Measurements from ENCODE around the gene ZMYND8. TPM values are rescaled to one million over a fixed set of nuclear protein-coding genes. Genes with fewer than 3 reads are reported as not detected.

ZMYND8 gene
- total and polyA plus RNA-seq, 11 donors, result 11.3 to 46.4 (median 28.7) TPM

DNA sequence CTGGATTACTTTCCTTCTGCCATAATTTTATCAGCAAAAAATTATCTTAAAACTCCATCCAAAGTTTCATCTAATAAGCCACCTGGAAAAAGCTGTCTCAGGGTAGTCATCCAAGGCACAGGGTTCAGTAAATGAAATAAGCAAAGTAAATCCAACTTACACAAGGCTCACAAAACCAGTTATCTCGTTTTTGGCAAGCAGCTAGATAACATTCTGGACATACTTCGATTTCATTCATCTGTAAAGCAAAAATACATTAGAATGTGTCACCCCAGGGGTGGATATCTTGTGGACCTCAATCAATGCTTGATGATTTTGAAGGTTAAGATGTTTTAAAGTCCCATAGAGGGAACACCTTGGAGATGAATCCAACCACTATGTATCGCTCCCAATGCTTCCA lies 73.1 kb downstream of the ZMYND8 start:
- 55 to 64% (median 59%) methylated on average over 3 of the region's 3 CpGs for WGBS, 4 donors
- TF ChIP-seq POLR2A (IDR thresholded peaks at IDR 0.05), result no peak
- TF ChIP-seq, protein P1, sequence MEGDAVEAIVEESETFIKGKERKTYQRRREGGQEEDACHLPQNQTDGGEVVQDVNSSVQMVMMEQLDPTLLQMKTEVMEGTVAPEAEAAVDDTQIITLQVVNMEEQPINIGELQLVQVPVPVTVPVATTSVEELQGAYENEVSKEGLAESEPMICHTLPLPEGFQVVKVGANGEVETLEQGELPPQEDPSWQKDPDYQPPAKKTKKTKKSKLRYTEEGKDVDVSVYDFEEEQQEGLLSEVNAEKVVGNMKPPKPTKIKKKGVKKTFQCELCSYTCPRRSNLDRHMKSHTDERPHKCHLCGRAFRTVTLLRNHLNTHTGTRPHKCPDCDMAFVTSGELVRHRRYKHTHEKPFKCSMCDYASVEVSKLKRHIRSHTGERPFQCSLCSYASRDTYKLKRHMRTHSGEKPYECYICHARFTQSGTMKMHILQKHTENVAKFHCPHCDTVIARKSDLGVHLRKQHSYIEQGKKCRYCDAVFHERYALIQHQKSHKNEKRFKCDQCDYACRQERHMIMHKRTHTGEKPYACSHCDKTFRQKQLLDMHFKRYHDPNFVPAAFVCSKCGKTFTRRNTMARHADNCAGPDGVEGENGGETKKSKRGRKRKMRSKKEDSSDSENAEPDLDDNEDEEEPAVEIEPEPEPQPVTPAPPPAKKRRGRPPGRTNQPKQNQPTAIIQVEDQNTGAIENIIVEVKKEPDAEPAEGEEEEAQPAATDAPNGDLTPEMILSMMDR (IDR thresholded peaks at IDR 0.05), result no peak
- H3K36me3 ChIP-seq, result peaks cover 0 to 97% (median 83%) of the 10 kb centered on the region in 9 donors
- H3K27ac ChIP-seq, result no peak overlapping the region
- H3K27me3 ChIP-seq, result no peaks in the 10 kb centered on the region
- intact Hi-C loops (cut with DNase I), result no loop called here
- no peaks in the 10 kb centered on the region for H3K9me3 ChIP-seq
- ATAC-seq, result no peak
- peaks cover 0 to 7% (median 0%) of the 10 kb centered on the region in 12 donors for H3K4me1 ChIP-seq
- no peak overlapping the region for H3K4me3 ChIP-seq
- DNase-seq, result no peak

DNA sequence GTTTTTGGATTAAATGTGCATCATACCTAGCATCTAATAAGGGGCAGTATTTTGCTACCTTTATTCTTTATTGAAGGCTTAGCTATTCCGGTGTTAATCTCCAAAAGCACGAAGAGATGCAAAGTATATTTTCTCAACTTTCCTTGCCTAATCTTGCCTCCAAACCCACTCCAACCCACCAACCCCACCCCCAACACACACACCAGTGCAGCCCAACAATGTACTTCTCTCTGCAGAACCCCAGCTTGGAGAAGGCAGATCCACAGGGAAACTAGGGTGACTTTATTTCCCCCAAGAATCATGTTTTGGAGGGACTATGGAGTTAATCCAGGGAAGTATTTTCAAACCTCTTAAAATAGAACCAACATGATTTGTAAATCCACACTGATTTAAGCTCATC lies 73.6 kb downstream of the ZMYND8 start:
- TF ChIP-seq, protein P1 (IDR thresholded peaks at IDR 0.05), result no peak
- no peak for TF ChIP-seq POLR2A (IDR thresholded peaks at IDR 0.05)
- DNase-seq (no peak), ATAC-seq (no peak)
- Histone ChIP-seq H3K4me1 (peaks cover 0 to 7% (median 0%) of the 10 kb centered on the region in 12 donors), H3K27ac (no peak overlapping the region), H3K4me3 (no peak overlapping the region), H3K9me3 (no peaks in the 10 kb centered on the region), H3K27me3 (no peaks in the 10 kb centered on the region), H3K36me3 (peaks cover 0 to 97% (median 81%) of the 10 kb centered on the region in 9 donors)
- WGBS, 4 donors, result 92 to 96% (median 95%) methylated on average over 2 of the region's 2 CpGs
- intact Hi-C loops (cut with DNase I), result no loop called here

DNA sequence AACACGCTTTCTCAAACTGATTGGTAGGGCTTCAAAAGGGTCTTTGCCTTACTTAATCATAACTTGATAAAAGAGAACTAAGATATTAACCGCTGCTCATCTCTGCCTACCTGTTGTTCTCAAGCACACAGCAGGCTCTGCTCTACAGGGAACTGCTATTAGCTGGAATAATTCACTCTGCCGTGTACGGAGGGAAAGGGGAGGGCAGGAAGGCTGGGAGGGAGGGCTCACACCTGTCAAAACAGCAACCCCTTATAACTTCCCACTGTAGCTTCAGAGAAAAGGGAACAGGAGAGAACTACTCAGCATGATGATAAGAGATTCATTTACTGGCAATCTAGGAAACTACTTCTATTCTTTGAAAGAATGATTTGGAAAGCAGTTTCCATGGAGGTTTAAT lies 75.1 kb downstream of the ZMYND8 start:
- no peak overlapping the region for H3K4me3 ChIP-seq
- intact Hi-C loops (cut with DNase I), result no loop called here
- peaks cover 0 to 87% (median 68%) of the 10 kb centered on the region in 9 donors for H3K36me3 ChIP-seq
- WGBS, 4 donors, result 58 to 73% (median 65%) methylated on average over 4 of the region's 4 CpGs
- H3K9me3 ChIP-seq, result no peaks in the 10 kb centered on the region
- peaks cover 0 to 16% (median 10%) of the 10 kb centered on the region in 12 donors for H3K4me1 ChIP-seq
- no peak for ATAC-seq
- no peak overlapping the region for H3K27ac ChIP-seq
- DNase-seq, result no peak
- H3K27me3 ChIP-seq, result no peaks in the 10 kb centered on the region
- TF ChIP-seq POLR2A (IDR thresholded peaks at IDR 0.05), result no peak
- TF ChIP-seq, protein P1 (IDR thresholded peaks at IDR 0.05), result no peak

DNA sequence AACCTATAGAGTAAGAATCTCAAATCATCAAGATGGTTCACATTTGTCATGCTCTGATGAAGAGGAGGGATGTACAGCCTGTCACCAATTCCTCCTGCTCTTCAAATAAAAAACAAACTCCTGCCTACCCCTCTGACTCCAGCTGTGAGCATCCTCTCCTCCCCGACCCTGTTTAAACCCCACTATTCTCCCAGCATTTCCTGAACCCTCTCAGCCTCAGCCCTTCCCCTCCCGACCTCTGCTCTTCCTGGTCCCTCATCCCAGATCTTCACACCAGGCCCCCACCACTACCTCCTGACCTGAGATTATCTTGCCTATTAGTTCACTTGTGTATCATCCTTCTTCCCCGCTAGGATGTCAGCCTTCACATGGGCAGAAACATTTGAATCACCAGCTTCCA lies 75.8 kb downstream of the ZMYND8 start:
- H3K36me3 ChIP-seq, result peaks cover 0 to 87% (median 68%) of the 10 kb centered on the region in 9 donors
- TF ChIP-seq, protein P1 (IDR thresholded peaks at IDR 0.05), result no peak
- no peak for TF ChIP-seq POLR2A (IDR thresholded peaks at IDR 0.05)
- ATAC-seq, result no peak
- no peak overlapping the region for H3K4me3 ChIP-seq
- no peaks in the 10 kb centered on the region for H3K27me3 ChIP-seq
- intact Hi-C loops (cut with DNase I), result no loop called here
- H3K4me1 ChIP-seq, result peaks cover 0 to 21% (median 13%) of the 10 kb centered on the region in 12 donors
- H3K9me3 ChIP-seq, result no peaks in the 10 kb centered on the region
- H3K27ac ChIP-seq, result no peak overlapping the region
- 75 to 92% (median 81%) methylated on average over 3 of the region's 3 CpGs for WGBS, 4 donors
- no peak for DNase-seq

All from heart left ventricle (tissue), 16 donors.